Fibroblast of skin of scalp (primary cell): ENCODE data around the gene FHL3.

Source experiments
- DNase-seq: peaks from one replicate; pipeline ENCODE4 v3.0.0-alpha.2; 2013

Gene FHL3

GRCh38 chr1:38012363-38013226 lies 7.3 kb upstream of the FHL3 start, which contains the start of gene UTP11:
UTP11 (plus strand) TSS chr1:38012734; CDS start chr1:38012803, 69 bp downstream.
- peak; percentile 99 for DNase-seq

GRCh38 chr1:38009841-38010180 lies 4.5 kb upstream of the FHL3 start:
- DNase-seq = no peak

- peak; percentile 83 for DNase-seq
Measured at GRCh38 chr1:38009088-38009840, 4.0 kb upstream of the FHL3 start.

GRCh38 chr1:38006008-38006828 lies 904 bp upstream of the FHL3 start:
- no peak for DNase-seq

- no peak for DNase-seq
Measured at GRCh38 chr1:38004284-38005108, 818 bp downstream of the FHL3 start.

- DNase-seq = peak; percentile 49
Measured at GRCh38 chr1:38003261-38004250, 1.8 kb downstream of the FHL3 start.

GRCh38 chr1:38000529-38001455 lies 4.5 kb downstream of the FHL3 start:
- DNase-seq = peak; percentile 92

GRCh38 chr1:38000233-38000528 lies 5.1 kb downstream of the FHL3 start:
- DNase-seq = no peak

- peak; percentile 83 for DNase-seq
Measured at GRCh38 chr1:37999430-38000232, 5.7 kb downstream of the FHL3 start.

GRCh38 chr1:37998913-37999429 lies 6.3 kb downstream of the FHL3 start:
- DNase-seq = no peak

- DNase-seq = no peak
Measured at GRCh38 chr1:37998089-37998808, 7.1 kb downstream of the FHL3 start.

- no peak for DNase-seq
Measured at GRCh38 chr1:37997256-37998088, 7.8 kb downstream of the FHL3 start.

GRCh38 chr1:37995751-37996345 lies 9.5 kb downstream of the FHL3 start:
- peak; percentile 75 for DNase-seq

- DNase-seq = no peak
Measured at GRCh38 chr1:37994886-37995566, 10.3 kb downstream of the FHL3 start.

GRCh38 chr1:37989361-37989930 lies 15.9 kb downstream of the FHL3 start:
- no peak for DNase-seq

- DNase-seq = no peak
Measured at GRCh38 chr1:37987679-37988078, 17.6 kb downstream of the FHL3 start.
